MM.1S (cell line): ENCODE results near the gene KCNQ1.

Experiments
- DNase-seq: peaks from one replicate; pipeline ENCODE4 v3.0.0-alpha.2; 2015
- H2AFZ ChIP-seq: fragments of 300-600 bp; sonication (generic); 2 replicates; pipeline ENCODE4 v1.6.0; 2016; ENCODE audit warnings: antibody characterized with exemption, low read length
- H3F3A ChIP-seq: fragments of 300-600 bp; sonication (generic); 2 replicates; pipeline ENCODE4 v1.6.1; 2016; ENCODE audit warnings: mild to moderate bottlenecking, antibody characterized with exemption, low read length, moderate library complexity, mixed read lengths; ENCODE audit not compliant: insufficient read depth
- H3K27ac ChIP-seq: fragments of 300-600 bp; sonication (generic); 2 replicates; pipeline ENCODE4 v1.5.1; 2016; ENCODE audit warnings: mild to moderate bottlenecking, low read length
- H3K27me3 ChIP-seq: fragments of 300-600 bp; sonication (generic); replicated peaks from 2 replicates; pipeline ENCODE4 v1.6.0; 2016; ENCODE audit warnings: low read length; ENCODE audit not compliant: insufficient read depth
- H3K36me3 ChIP-seq: fragments of 300-600 bp; sonication (generic); replicated peaks from 2 replicates; pipeline ENCODE4 v1.6.1; 2016; ENCODE audit warnings: mild to moderate bottlenecking, low read length, mixed read lengths; ENCODE audit not compliant: insufficient read depth
- H3K4me1 ChIP-seq: fragments of 300-600 bp; sonication (generic); 2 replicates; pipeline ENCODE4 v1.6.1; 2016; ENCODE audit warnings: low read length, mixed read lengths
- H3K4me2 ChIP-seq: fragments of 300-600 bp; sonication (generic); 2 replicates; pipeline ENCODE4 v1.6.0; 2016; ENCODE audit warnings: low read depth, low read length
- H3K4me3 ChIP-seq: fragments of 300-600 bp; sonication (generic); 2 replicates; pipeline ENCODE4 v1.5.1; 2016; ENCODE audit warnings: low read length, mixed read lengths
- H3K79me2 ChIP-seq: fragments of 300-600 bp; sonication (generic); 2 replicates; pipeline ENCODE4 v1.6.1; 2016; ENCODE audit warnings: mixed run types, low read length, mixed read lengths
- H3K9ac ChIP-seq: fragments of 300-600 bp; sonication (generic); 2 replicates; pipeline ENCODE4 v1.6.1; 2016; ENCODE audit warnings: low read length, mixed read lengths
- H3K9me2 ChIP-seq: fragments of 300-600 bp; sonication (generic); replicated peaks from 2 replicates; pipeline ENCODE4 v1.6.1; 2016; ENCODE audit warnings: mild to moderate bottlenecking, low read length, mixed read lengths; ENCODE audit not compliant: insufficient read depth
- H3K9me3 ChIP-seq: fragments of 300-600 bp; sonication (generic); replicated peaks from 2 replicates; pipeline ENCODE4 v1.6.1; 2016; ENCODE audit warnings: mild to moderate bottlenecking, low read length, mixed read lengths; ENCODE audit not compliant: insufficient read depth
- H4K20me1 ChIP-seq: fragments of 300-600 bp; sonication (generic); 2 replicates; pipeline ENCODE4 v1.6.1; 2016; ENCODE audit warnings: mild to moderate bottlenecking, low read length, moderate library complexity, mixed read lengths; ENCODE audit not compliant: insufficient read depth
- EZH2 ChIP-seq: fragments of 300-600 bp; sonication (generic); optimal IDR thresholded peaks from 2 replicates; pipeline ENCODE3; 2017; ENCODE audit warnings: low read depth, mild to moderate bottlenecking, antibody characterized with exemption, low read length, mixed read lengths
- EZH2phosphoT487 ChIP-seq: fragments of 300-600 bp; sonication (generic); IDR thresholded peaks from 2 replicates; pipeline ENCODE4 v1.6.1; 2018; ENCODE audit warnings: antibody characterized with exemption, low read length
- TF ChIP-seq, protein P1 (sequence below): fragments of 300-600 bp; sonication (generic); IDR thresholded peaks from 2 replicates; pipeline ENCODE4 v1.5.1; 2016; ENCODE audit warnings: antibody characterized with exemption, low read length, mixed read lengths

Gene KCNQ1

DNA sequence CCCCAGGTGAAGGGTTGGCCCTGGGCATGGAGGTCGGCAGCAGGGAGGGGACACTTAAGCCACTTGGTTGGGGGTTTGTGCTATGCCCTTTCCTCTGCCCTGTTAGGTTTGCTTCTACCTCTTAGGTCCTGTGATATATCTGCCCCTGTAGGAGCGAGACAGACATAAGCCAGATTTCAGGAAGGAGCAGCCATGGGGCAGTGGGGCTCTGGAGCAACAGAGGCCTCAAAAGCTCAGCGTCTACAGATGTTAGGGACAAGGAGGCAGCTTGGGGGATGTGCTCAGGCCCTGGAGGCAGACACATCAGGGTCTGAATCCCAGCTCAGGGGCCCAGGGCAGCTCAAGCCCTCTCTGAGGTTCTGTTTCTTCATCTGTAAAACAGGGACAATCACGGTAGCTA, 282.2 kb downstream of the KCNQ1 start:
- Histone ChIP-seq H3K4me2 (no peak overlapping the region), H3K79me2 (no peaks in the 10 kb centered on the region), H3K36me3 (no peaks in the 10 kb centered on the region), H3K4me1 (no peaks in the 10 kb centered on the region), H3K9me3 (no peaks in the 10 kb centered on the region), H4K20me1 (no peaks in the 10 kb centered on the region), H3K27me3 (no peaks in the 10 kb centered on the region), H3K27ac (no peak overlapping the region), H2AFZ (no peak overlapping the region), H3K9ac (no peak overlapping the region), H3K4me3 (no peak overlapping the region), H3F3A (no peaks in the 10 kb centered on the region), H3K9me2 (no peaks in the 10 kb centered on the region)
- TF ChIP-seq EZH2phosphoT487, result no peak
- TF ChIP-seq, protein P1, sequence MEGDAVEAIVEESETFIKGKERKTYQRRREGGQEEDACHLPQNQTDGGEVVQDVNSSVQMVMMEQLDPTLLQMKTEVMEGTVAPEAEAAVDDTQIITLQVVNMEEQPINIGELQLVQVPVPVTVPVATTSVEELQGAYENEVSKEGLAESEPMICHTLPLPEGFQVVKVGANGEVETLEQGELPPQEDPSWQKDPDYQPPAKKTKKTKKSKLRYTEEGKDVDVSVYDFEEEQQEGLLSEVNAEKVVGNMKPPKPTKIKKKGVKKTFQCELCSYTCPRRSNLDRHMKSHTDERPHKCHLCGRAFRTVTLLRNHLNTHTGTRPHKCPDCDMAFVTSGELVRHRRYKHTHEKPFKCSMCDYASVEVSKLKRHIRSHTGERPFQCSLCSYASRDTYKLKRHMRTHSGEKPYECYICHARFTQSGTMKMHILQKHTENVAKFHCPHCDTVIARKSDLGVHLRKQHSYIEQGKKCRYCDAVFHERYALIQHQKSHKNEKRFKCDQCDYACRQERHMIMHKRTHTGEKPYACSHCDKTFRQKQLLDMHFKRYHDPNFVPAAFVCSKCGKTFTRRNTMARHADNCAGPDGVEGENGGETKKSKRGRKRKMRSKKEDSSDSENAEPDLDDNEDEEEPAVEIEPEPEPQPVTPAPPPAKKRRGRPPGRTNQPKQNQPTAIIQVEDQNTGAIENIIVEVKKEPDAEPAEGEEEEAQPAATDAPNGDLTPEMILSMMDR, result no peak
- TF ChIP-seq EZH2, result no peak
- DNase-seq, result no peak

DNA sequence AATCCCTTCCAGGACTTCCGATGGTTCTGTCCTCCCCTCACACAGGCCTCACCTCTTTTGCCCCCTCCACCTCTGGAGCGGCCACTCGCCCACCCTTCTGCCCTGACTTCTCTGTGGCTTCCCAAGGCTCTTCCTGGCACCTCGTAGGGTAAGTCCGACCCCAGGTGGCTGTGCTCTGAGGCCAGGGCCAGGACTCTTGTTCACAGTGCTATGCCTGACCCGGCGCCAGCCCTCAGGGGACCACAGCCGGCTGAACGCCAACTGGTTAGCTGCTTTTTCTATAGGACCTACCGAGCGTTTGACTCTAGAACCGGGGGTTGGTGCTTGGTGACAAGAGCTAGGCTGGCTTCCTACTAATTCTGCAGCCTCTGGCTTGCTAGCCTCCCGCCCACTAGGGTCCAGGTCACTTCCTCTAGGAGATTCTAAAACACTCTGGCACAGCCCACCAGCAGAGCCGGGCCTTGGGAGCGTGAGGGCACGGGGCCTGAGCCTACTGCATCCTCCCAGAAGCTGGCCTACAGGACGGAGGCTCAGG, 283.4 kb downstream of the KCNQ1 start:
- Histone ChIP-seq H3K9me3 (no peaks in the 10 kb centered on the region), H3K27ac (no peak overlapping the region), H3K36me3 (no peaks in the 10 kb centered on the region), H3K4me1 (no peaks in the 10 kb centered on the region), H4K20me1 (no peaks in the 10 kb centered on the region), H3K9ac (no peak overlapping the region), H3K9me2 (no peaks in the 10 kb centered on the region), H3K4me3 (no peak overlapping the region), H3K79me2 (no peaks in the 10 kb centered on the region), H3K27me3 (no peaks in the 10 kb centered on the region), H2AFZ (no peak overlapping the region), H3K4me2 (no peak overlapping the region), H3F3A (no peaks in the 10 kb centered on the region)
- DNase-seq, result no peak
- TF ChIP-seq EZH2phosphoT487 (no peak), EZH2 (no peak)
- TF ChIP-seq, protein P1, result no peak

DNA sequence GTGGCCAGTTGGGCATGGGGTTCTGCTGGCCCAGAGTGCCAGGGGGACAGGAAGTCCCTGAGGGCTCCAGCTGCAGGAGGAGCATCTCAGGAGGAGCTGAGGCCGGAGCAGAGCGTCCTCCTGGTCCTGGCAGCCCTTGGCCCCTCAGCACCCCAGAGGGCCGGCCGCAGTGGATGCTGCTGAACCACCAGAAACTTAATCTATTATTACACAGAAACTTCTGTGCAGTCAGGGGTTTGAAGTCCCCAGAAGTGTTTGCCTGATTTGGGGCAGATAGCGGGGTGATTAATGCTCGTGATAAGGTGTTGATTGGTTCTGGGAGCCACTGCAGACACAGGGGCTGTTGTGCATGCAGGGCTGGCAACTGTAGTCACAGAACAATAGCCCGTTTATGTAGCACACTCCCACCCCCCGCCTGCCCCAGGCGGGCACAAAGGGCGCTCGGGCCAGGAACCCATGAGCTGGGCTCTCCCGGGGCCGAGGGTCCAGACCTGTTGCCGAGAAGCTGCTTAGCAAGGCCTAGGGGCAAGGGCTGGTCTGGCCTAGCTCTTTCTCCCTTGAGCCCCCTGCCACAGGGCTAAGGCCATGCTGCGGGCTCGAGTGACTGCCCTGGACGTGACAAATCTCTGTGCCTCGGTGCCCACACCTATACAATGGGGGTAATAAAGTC, 284.0 kb downstream of the KCNQ1 start:
- H2AFZ ChIP-seq, result no peak overlapping the region
- no peak for DNase-seq
- H3K79me2 ChIP-seq, result no peaks in the 10 kb centered on the region
- H3K27ac ChIP-seq, result no peak overlapping the region
- no peak overlapping the region for H3K9ac ChIP-seq
- H4K20me1 ChIP-seq, result no peaks in the 10 kb centered on the region
- H3K9me3 ChIP-seq, result no peaks in the 10 kb centered on the region
- no peak overlapping the region for H3K4me3 ChIP-seq
- H3K4me1 ChIP-seq, result no peaks in the 10 kb centered on the region
- TF ChIP-seq EZH2 (no peak), EZH2phosphoT487 (no peak)
- TF ChIP-seq, protein P1, result no peak
- H3F3A ChIP-seq, result no peaks in the 10 kb centered on the region
- no peaks in the 10 kb centered on the region for H3K9me2 ChIP-seq
- no peaks in the 10 kb centered on the region for H3K36me3 ChIP-seq
- H3K27me3 ChIP-seq, result no peaks in the 10 kb centered on the region
- no peak overlapping the region for H3K4me2 ChIP-seq
